GM23248 (cell line): ENCODE data around the gene ERI3. TPM values are rescaled to one million over a fixed set of nuclear protein-coding genes. Genes with fewer than 3 reads are reported as not detected.

Experiments used
- DNase-seq: peaks from one replicate; pipeline ENCODE4 v3.0.0-alpha.2; 2015
- H2AFZ ChIP-seq: fragments of 200-600 bp; sonication (generic); 2 replicates; pipeline ENCODE4 v1.6.1; 2016; ENCODE audit warnings: antibody characterized with exemption
- H3F3A ChIP-seq: fragments of 200-600 bp; sonication (generic); 2 replicates; pipeline ENCODE4 v1.6.1; 2016; ENCODE audit warnings: mild to moderate bottlenecking, antibody characterized with exemption, mixed run types; ENCODE audit not compliant: insufficient read depth
- H3K27ac ChIP-seq: fragments of 200-600 bp; sonication (generic); 2 replicates; pipeline ENCODE4 v1.5.1; 2016; ENCODE audit warnings: mild to moderate bottlenecking
- H3K27me3 ChIP-seq: fragments of 200-600 bp; sonication (generic); replicated peaks from 2 replicates; pipeline ENCODE4 v1.6.1; 2016; ENCODE audit warnings: mild to moderate bottlenecking; ENCODE audit not compliant: insufficient read depth
- H3K36me3 ChIP-seq: fragments of 200-600 bp; sonication (generic); 2 replicates; pipeline ENCODE4 v1.6.1; 2016; ENCODE audit warnings: low read depth, mild to moderate bottlenecking
- H3K4me1 ChIP-seq: fragments of 200-600 bp; sonication (generic); 2 replicates; pipeline ENCODE4 v1.6.1; 2016; ENCODE audit warnings: mild to moderate bottlenecking; ENCODE audit not compliant: insufficient read depth
- H3K4me2 ChIP-seq: fragments of 200-600 bp; sonication (generic); one replicate; pipeline ENCODE4 v1.6.1; 2016; ENCODE audit warnings: mild to moderate bottlenecking; ENCODE audit not compliant: unreplicated experiment
- H3K4me3 ChIP-seq: fragments of 200-600 bp; sonication (generic); 2 replicates; pipeline ENCODE4 v1.5.1; 2016; ENCODE audit warnings: mild to moderate bottlenecking
- H3K79me2 ChIP-seq: fragments of 200-600 bp; sonication (generic); 2 replicates; pipeline ENCODE4 v1.6.1; 2016; ENCODE audit warnings: mild to moderate bottlenecking; ENCODE audit not compliant: insufficient read depth
- H3K9ac ChIP-seq: fragments of 200-600 bp; sonication (generic); 2 replicates; pipeline ENCODE4 v1.6.1; 2016; ENCODE audit warnings: mild to moderate bottlenecking
- H3K9me2 ChIP-seq: fragments of 200-600 bp; sonication (generic); 2 replicates; pipeline ENCODE4 v1.6.1; 2016; ENCODE audit warnings: mixed run types, mild to moderate bottlenecking, moderate library complexity; ENCODE audit not compliant: insufficient read depth
- H3K9me3 ChIP-seq: fragments of 200-600 bp; sonication (generic); one replicate; pipeline ENCODE4 v1.6.1; 2017; ENCODE audit warnings: low read depth
- H4K20me1 ChIP-seq: fragments of 200-600 bp; sonication (generic); 2 replicates; pipeline ENCODE4 v1.6.0; 2016; ENCODE audit not compliant: insufficient read depth
- EZH2 ChIP-seq: fragments of 200-600 bp; sonication (generic); IDR thresholded peaks from 2 replicates; pipeline ENCODE4 v1.6.1; 2018; ENCODE audit warnings: antibody characterized with exemption, mild to moderate bottlenecking; ENCODE audit not compliant: insufficient read depth, poor library complexity, severe bottlenecking
- EZH2phosphoT487 ChIP-seq: fragments of 200-600 bp; sonication (generic); IDR thresholded peaks from 2 replicates; pipeline ENCODE4 v1.6.1; 2018; ENCODE audit warnings: antibody characterized with exemption, moderate library complexity, mild to moderate bottlenecking, low read depth; ENCODE audit not compliant: insufficient read depth
- WGBS, 2 experiments: methylation state at CpG; one replicate each; pipeline ENCODE4 v1.1.6; 2015 to 2017; ENCODE audit warnings: low lambda C conversion rate in 2 of 2, low coverage in 1 of 2; ENCODE audit errors: missing lambda C conversion rate in 2 of 2; 5-methylcytosine and 5-hydroxymethylcytosine counted together
- in situ Hi-C: fragments of 300-500 bp; cut with MboI; formaldehyde crosslinking; loops from 2 replicates; pipeline ENCODE4 v1.15.0; 2020
- polyA plus RNA-seq: library from polyadenylated mRNA; unstranded; fragments of >200 nt; fragmentation: Nextera tagmentation; extraction: Ambion mirVana; gene quantifications from 2 replicates; pipeline ENCODE4 v1.2.1, GENCODE V29; 2016
- total RNA-seq: library from RNA; depleted of rRNA; stranded (reverse); fragments of >200 nt; shearing (Covaris generic); gene quantifications from 2 replicates; pipeline ENCODE4 v1.2.3, GENCODE V29; 2014

The ERI3 gene
- total and polyA plus RNA-seq, 2 experiments from 2014 or later = 51.2 to 83.4 TPM

DNA sequence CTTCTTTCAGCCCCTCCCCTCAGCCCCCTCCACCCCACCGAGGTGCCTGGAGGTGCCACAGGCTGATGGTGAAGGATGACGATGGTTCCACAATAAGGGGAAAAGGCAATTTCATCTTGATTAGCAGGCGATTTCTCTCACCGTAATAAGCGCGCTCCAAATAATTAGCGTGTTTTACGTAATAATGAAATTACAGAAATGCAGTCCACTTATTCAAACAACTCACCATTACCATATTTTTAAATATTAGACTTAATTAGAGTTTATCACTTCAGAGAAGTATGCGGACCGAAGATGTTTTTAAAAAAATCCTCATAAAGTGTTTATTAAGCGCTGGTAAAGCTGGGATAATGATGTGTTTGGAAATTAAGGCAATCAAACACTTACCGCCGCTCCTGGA, 126.8 kb downstream of the ERI3 start:
- no peak overlapping the region for H3K4me3 ChIP-seq
- in situ Hi-C loops = loop anchor here (10.0 kb wide), 1 partner anchor 367 kb away; no protein-coding TSS in a partner anchor
- no peaks in the 10 kb centered on the region for H3K4me1 ChIP-seq
- H3K79me2 ChIP-seq = no peaks in the 10 kb centered on the region
- H2AFZ ChIP-seq = no peak overlapping the region
- no peaks in the 10 kb centered on the region for H3K9me2 ChIP-seq
- H4K20me1 ChIP-seq = no peaks in the 10 kb centered on the region
- H3K36me3 ChIP-seq = no peaks in the 10 kb centered on the region; the same call in 1 of the 2 replicates
- no peak for DNase-seq
- no peak overlapping the region for H3K9ac ChIP-seq
- WGBS, 2 experiments = 95 to 98% methylated on average over 13 of the region's 13 CpGs
- no peaks in the 10 kb centered on the region for H3F3A ChIP-seq
- no peaks in the 10 kb centered on the region for H3K27me3 ChIP-seq
- TF ChIP-seq EZH2phosphoT487 (no peak), EZH2 (no peak)
- H3K4me2 ChIP-seq = no peak overlapping the region
- no peaks in the 10 kb centered on the region for H3K9me3 ChIP-seq
- no peak overlapping the region for H3K27ac ChIP-seq

DNA sequence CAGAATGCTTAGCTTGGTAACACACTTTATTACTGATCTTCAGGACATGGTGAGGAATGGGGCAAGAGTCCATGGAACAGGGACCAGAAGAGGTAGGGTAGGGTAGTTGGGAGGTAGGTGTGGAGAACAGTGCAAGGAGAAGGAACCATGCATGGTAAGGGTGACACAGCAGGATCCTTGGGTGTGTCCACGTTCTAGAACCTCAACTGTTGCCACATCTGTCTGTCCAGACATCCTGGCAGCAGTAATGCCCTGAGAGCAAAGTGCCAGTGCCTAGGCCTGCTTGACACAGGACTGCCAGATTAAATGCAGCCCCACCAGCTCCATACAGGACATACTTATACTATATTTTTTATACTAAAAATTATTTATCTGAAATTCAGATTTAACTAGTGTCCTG, 127.8 kb downstream of the ERI3 start:
- no peaks in the 10 kb centered on the region for H3K27me3 ChIP-seq
- H3K4me1 ChIP-seq = no peaks in the 10 kb centered on the region
- no peaks in the 10 kb centered on the region for H4K20me1 ChIP-seq
- no peak overlapping the region for H3K4me2 ChIP-seq
- in situ Hi-C loops = loop anchor here (10.0 kb wide), 1 partner anchor 368 kb away; no protein-coding TSS in a partner anchor
- H3F3A ChIP-seq = no peaks in the 10 kb centered on the region
- no peak overlapping the region for H3K4me3 ChIP-seq
- no peaks in the 10 kb centered on the region for H3K79me2 ChIP-seq
- no peak for TF ChIP-seq EZH2phosphoT487
- 14 to 21% methylated on average over 1 of the region's 1 CpG for WGBS, 2 experiments
- H3K9me3 ChIP-seq = no peaks in the 10 kb centered on the region
- H2AFZ ChIP-seq = no peak overlapping the region
- H3K27ac ChIP-seq = 0 out of 2 replicates have a peak overlapping the region, but pooled peaks have one; percentile 1
- DNase-seq = peak; percentile 64
- H3K9me2 ChIP-seq = no peaks in the 10 kb centered on the region
- H3K36me3 ChIP-seq = no peaks in the 10 kb centered on the region; the same call in 1 of the 2 replicates
- 0 out of 2 replicates have a peak overlapping the region, but pooled peaks have one; percentile 25 for H3K9ac ChIP-seq

DNA sequence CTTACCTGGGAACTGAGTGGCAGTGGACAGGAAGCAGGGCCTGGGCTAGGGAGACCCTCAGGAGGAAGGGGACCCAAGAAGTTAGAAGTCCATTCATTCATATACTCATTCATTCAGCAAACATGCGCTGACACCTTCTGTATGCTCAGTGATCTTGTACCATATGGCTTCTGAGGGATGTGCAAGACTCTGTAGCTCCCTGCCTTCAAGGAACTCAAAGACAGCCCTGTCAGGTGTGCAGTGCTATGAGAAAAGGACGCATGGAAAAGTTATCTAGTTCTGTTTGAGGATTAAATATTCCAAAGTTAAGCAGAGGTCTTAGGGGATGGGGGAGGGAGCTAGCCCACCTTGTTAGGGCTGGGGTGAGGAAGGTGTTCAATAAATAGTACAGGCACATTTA, 129.3 kb downstream of the ERI3 start:
- H3K9me3 ChIP-seq = no peaks in the 10 kb centered on the region
- no peaks in the 10 kb centered on the region for H3K9me2 ChIP-seq
- no peak overlapping the region for H2AFZ ChIP-seq
- H3K36me3 ChIP-seq = 0 out of 2 replicates have a peak, but pooled peaks cover 4% of the 10 kb centered on the region
- no peak for DNase-seq
- no peaks in the 10 kb centered on the region for H4K20me1 ChIP-seq
- TF ChIP-seq EZH2 (no peak), EZH2phosphoT487 (no peak)
- WGBS, 2 experiments = 97 to 100% methylated on average over 2 of the region's 2 CpGs
- H3K79me2 ChIP-seq = no peaks in the 10 kb centered on the region
- no peak overlapping the region for H3K4me3 ChIP-seq
- no peak overlapping the region for H3K4me2 ChIP-seq
- H3F3A ChIP-seq = no peaks in the 10 kb centered on the region
- in situ Hi-C loops = loop anchor here (10.0 kb wide), 1 partner anchor 369 kb away; no protein-coding TSS in a partner anchor
- no peak overlapping the region for H3K9ac ChIP-seq
- H3K27ac ChIP-seq = no peak overlapping the region
- H3K27me3 ChIP-seq = no peaks in the 10 kb centered on the region
- H3K4me1 ChIP-seq = no peaks in the 10 kb centered on the region

DNA sequence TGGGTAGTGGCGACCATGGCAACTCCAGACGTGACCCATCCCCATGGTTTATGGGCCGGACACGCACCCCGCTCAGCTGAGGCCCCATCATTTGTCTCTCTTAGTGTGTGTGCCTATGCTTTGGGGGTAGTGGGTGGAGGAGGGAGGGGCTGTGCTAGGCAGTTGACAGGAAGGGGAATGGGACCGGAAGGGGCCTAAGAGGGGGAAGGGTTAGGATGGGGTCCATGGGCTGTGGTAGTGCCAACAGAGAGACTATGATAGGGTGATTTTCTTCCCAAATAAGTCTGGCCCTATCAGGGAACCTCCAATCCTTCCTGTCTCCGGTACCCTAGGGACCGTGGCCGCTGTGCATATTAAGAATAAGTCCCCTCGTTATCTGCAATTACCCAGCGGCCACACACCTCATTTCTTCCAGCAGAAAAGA, 131.9 kb downstream of the ERI3 start:
- H3K9me3 ChIP-seq = no peaks in the 10 kb centered on the region
- peaks cover 5% of the 10 kb centered on the region; the same call in 1 of the 2 replicates for H3K36me3 ChIP-seq
- H3K27me3 ChIP-seq = no peaks in the 10 kb centered on the region
- in situ Hi-C loops = loop anchor here (10.0 kb wide), 1 partner anchor 372 kb away; no protein-coding TSS in a partner anchor
- no peak overlapping the region for H3K27ac ChIP-seq
- no peak for DNase-seq
- H4K20me1 ChIP-seq = no peaks in the 10 kb centered on the region
- no peaks in the 10 kb centered on the region for H3K79me2 ChIP-seq
- H3F3A ChIP-seq = no peaks in the 10 kb centered on the region
- H3K4me1 ChIP-seq = 0 out of 2 replicates have a peak, but pooled peaks cover 8% of the 10 kb centered on the region
- TF ChIP-seq EZH2phosphoT487 (no peak), EZH2 (no peak)
- H3K4me3 ChIP-seq = no peak overlapping the region
- no peak overlapping the region for H3K4me2 ChIP-seq
- H2AFZ ChIP-seq = no peak overlapping the region
- 84 to 86% methylated on average over 11 of the region's 11 CpGs for WGBS, 2 experiments
- no peak overlapping the region for H3K9ac ChIP-seq
- no peaks in the 10 kb centered on the region for H3K9me2 ChIP-seq
